Measurements from ENCODE around the gene ANK3.
A peak's percentile ranks its signal among the peaks of the same experiment; 100 is the strongest.

ANK3 gene

DNA sequence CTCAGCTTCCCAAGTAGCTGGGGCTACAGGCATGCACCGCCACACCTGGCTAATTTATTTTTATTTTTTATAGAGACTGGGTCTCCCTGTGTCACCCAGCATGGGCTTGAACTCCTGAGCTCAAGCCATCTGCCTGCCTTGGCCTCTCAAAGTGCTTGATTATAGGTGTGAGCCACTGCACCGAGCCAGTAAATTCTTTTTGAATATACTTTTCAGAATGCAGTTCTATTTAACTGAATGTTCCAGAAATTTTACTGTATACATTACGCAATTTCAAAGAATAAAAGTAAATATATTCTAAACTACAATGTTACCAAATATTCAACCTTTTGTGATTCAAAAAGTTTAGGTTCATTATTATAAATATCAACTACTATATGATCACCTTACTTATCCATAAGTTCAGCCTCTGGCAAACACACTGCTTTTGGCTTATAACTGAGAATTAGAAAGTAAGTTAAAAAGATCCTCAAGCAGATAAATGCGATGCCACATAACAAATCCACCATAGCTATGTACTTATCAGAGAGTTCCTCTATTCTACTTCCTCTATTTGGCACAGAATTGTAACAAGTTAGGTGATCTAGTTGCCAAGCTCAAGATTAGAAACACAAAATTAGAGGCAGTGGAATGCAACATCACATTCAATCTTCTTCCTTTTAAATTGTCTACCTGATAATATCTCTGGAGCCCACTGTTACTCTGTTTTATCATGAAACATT is 118.2 kb downstream of the ANK3 start:
- DNase-seq: no peak

DNA sequence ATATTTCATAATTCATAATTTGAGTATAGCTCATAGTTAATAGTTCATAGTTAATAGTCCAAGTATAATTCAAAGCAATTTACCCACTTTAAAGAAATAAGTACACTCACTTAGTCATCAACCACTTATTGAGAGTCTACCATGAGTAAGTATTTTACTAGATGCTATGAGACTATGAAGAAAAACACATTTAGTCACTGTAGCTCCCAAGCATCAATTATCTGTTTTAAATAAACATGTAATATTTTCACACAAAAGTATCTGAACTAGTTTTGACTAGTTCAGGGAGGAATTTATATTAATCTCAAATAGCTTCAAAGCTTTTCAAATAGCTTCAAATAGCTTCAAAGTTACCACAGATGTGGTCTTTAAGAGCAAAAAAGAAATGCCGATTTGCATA is 119.2 kb downstream of the ANK3 start:
- peak; percentile 70 for DNase-seq

DNA sequence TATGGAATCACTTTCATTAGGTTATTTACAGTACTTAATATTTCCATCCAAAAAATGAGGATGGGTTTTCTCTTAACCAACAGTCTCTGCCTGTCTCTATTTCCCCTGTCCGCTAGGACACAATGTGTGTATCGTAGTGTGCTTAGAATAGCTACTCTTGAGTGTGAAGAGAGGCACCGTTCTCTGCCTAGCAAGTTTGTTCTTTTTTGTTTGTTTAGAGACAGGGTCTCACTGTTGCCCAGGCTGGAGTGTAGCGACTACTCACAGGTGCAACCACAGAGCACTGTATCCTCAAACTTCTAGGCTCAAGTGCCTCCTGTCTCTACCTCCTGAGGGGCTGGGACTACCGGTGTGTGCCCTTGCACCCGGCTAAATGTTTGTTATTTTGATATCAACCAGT is 121.9 kb downstream of the ANK3 start:
- DNase-seq: no peak

DNA sequence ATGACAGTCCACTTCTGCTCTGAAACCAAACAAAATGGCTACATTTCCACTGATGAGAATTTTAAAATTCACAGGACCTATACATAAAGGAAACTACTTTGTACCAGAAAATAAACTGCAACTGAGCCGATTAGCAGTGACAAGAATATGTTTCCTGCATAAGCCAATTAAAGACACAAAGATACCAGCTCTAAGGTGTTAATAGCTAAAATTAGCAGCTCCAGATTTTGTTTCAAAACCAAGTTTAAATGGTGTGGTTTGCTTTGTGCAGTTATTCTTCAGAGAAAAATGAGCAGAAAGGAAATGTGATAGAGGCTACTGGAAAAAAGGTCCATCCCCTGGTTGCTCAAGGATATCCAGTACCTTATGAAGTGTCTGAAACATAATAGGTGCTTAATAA is 123.2 kb downstream of the ANK3 start:
- no peak for DNase-seq

DNA sequence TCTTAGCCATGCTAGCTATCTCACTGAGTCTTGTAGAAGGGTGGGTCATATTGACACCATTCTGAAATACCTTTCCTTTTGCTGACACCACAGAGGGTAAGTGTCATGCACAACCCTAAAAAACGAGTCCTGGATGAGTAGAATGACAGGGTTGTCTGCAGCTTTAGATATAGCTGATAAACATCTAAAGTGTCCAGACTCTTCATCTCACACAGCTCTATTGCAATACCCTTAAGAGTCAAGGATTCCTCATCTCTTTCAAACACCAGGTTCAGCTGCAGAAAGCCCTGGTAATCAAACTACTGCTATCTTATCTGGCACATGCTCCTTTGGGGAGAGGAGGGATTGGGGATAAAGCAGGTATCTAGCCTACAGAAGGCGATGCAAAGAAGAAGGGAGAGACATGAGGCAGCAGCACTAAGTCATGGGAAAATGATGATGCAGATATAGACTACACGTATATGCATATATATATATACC is 127.0 kb downstream of the ANK3 start:
- no peak for DNase-seq

- no peak for DNase-seq
Measured at GRCh38 chr10:60260321-60260720, 129.4 kb downstream of the ANK3 start.

- no peak for DNase-seq
Measured at GRCh38 chr10:60258429-60258797, 131.3 kb downstream of the ANK3 start.

DNA sequence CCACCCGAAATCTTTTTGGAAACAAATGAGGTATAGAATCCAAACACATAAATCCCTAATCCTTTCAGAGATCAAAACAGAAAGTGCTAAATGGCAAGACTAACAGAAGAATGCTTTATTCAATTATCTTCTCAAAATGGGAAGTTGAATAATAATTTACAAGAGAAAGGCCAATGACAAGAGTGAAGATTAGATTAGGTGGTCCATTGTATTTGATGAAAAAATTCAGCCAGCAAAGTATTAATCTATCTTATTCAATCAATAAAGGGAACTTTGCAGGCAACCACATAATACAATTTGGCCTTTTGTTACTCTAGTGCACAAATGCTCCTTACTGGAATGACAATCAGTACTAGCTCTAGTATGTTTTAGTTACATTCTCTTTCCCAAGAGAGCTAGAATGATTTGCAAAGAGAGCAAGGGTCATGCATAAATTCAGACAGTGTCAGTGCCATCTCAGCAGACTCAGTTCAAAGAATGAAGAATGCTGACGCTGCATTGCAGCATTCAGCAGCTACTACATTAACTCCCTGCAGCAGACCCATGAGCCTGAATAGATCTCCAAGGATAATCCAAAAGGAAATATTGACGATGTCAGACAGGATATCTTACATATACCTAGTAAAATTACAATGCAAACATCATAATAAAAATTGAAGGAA is 131.8 kb downstream of the ANK3 start:
- DNase-seq: no peak

GRCh38 chr10:60254776-60255175 is 134.9 kb downstream of the ANK3 start:
- no peak for DNase-seq

DNA sequence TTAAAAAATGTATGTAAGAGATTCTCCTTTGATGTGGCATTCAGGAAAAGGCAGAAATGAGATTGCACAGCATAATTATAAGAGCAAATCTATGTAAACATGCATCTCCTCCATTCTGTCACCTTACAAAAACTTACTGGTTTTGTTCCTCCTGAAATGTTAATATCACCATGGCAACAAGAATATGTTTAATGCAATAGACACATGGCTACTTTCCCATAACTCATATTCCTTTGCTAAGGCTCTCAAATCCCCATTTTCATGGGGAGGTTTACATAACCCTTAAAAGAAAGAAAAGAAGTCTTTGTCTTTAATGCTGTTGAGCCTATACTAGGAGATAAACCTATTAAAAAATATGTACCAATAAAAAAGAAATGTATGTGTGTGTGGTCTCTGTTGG is 136.2 kb downstream of the ANK3 start:
- DNase-seq: no peak

GRCh38 chr10:60252688-60253087 is 137.0 kb downstream of the ANK3 start:
- DNase-seq: no peak

DNA sequence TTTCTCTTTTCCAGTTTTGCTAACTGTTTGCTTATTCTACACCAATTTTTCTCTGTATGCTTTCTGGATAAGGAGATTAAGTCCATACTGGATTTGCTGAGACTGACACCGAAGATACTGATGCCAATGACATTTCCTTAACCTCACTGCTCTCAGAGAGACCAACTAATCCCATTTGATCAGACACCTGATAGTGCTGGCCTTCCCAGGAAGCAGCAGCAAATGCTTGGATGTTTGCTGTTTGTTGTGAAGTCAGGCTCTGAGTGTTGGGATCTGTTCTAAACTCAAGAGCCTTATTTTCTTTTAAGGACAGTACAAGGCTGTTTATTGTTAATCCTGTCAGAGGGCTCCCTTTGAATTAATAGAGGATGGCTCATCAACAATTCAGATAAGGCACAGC is 143.3 kb downstream of the ANK3 start:
- no peak for DNase-seq

GRCh38 chr10:60239228-60239627 is 150.4 kb downstream of the ANK3 start:
- DNase-seq: no peak

DNA sequence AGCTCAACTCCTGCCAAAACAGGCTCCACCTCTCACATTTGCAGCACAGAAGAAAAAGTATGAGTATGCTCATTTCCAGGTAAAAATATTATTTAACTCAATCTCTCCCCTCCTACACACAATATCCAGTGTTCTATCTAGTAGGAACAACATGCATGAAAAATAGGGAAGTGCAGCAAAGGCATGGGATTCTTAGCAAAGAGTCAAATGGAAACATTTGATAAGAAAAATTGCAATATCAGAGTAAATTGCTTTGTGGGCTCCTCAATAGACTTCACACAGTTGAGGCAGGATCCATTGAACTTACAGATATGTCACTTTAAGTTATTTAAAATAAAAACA is 150.9 kb downstream of the ANK3 start:
- no peak for DNase-seq

DNA sequence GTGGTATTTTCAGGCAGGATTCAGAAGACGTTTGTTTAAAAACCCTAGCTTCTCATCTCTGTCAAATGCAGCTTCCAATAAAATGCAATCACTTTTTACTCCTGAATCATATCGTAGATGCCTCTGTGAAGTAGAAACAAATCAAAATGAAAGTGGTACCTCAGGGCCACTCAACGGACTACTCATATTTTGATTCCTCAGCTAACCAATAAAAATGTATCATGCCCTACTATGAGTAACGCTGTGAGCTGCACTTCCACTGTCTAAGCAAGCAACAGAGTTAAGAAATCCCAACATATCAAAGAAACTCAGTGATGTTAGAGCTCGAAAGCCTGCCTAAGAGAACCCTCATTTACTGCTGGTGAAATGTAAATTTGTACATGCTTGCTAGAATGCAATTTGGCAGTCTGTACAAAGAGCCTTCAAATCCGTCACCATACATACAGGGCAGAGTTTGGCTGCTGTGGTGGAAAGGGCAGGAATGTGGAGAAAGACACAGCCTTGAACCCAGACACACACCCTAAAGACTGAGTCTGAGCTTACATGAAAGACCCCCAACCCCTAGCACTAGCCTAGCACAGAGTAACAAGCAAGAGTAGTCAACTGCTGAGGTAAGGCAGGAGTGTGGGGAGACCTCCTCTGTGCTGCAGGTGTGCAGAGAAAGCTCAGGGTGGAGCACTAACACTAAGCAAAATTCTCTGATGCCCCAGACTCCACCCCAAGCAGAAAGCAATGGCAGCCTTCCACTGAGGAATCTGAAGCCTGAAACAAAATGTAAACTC is 151.5 kb downstream of the ANK3 start:
- DNase-seq: peak; percentile 55

GRCh38 chr10:60236869-60237524 is 152.7 kb downstream of the ANK3 start:
- peak; percentile 65 for DNase-seq

DNA sequence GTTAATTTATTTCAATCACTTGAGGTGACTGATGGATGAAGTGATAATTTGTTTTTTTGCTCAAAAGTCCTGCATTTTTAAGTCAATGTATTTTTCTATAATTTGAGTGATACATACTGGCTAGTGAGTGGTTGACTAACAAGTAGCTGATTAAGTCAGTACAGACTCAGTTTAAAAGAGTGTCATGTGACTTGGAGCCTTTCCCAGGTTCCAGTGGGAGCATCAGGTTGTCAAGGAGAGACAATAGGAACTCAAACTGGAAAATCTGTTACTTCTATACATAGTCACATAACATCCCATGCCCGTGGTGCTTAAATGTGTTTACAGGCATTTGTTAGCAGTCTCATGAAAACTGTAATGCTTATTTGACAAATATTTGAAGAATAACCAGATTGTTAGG is 154.7 kb downstream of the ANK3 start:
- peak; percentile 62 for DNase-seq

- no peak for DNase-seq
Measured at GRCh38 chr10:60234551-60234950, 155.1 kb downstream of the ANK3 start.

- DNase-seq: peak; percentile 28
Measured at GRCh38 chr10:60230892-60231291, 158.8 kb downstream of the ANK3 start.

DNA sequence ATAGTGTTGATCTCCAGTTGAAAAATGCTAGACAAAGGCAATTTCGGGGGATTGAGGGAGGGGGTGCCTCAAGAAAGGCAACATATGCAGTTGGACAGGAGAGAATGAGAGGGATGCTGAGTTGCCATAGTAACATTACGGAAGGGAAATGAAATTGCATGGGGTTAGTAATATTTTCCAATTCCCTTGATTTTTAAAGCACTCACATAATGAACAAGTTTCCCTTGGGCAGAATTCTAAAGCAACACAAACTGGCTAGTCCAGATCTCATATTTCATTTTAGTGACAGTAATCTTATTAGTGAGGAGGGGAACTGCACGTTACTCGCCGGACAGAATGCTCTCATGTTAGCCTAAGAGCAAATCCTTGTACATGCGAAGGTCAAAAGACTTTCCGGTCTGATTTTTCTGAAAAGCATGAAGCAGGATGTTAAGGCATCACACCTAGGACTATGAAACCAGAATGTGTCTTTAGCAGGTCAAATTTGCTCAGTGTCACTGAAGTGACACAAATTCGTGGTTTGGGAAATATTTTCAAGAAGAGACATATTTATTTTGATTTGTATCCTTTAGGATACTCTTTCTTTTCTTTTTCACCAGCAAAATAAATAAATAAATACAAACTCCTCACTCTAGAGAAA is 165.5 kb downstream of the ANK3 start:
- no peak for DNase-seq

GRCh38 chr10:60222047-60222446 is 167.6 kb downstream of the ANK3 start:
- DNase-seq: no peak

GRCh38 chr10:60212195-60212594 is 177.5 kb downstream of the ANK3 start:
- no peak for DNase-seq

Measured in fibroblast of skin of right biceps (primary cell).